Uterus (tissue), 4 donors: ENCODE results near the gene PIK3R6. TPM values are rescaled to one million over a fixed set of nuclear protein-coding genes. Genes with fewer than 3 reads are reported as not detected.

Experiments used
- DNase-seq, 2 donors: peaks; one replicate each; pipeline ENCODE4 v3.0.0-alpha.2; 2019 to 2020
- H3K27ac ChIP-seq, 2 donors: fragments of 200-600 bp; sonication (generic); 1 replicate in 1 of 2; 2 replicates in 1 of 2; pipeline ENCODE4 v1.5.1; 2016 to 2018
- H3K27me3 ChIP-seq, 2 donors: fragments of 200-600 bp; sonication (generic); one replicate each; pipeline ENCODE4 v1.5.1; 2018 to 2019; ENCODE audit warnings: control low read depth in 1 of 2
- H3K36me3 ChIP-seq, 2 donors: fragments of 200-600 bp; sonication (generic); one replicate each; pipeline ENCODE4 v1.5.1; 2019; ENCODE audit warnings: control low read depth in 1 of 2
- H3K4me1 ChIP-seq, 2 donors: fragments of 200-600 bp; sonication (generic); one replicate each; pipeline ENCODE4 v1.5.1; 2018 to 2019; ENCODE audit warnings: control low read depth in 1 of 2
- H3K4me3 ChIP-seq, 2 donors: fragments of 200-600 bp; sonication (generic); 1 replicate in 1 of 2; 2 replicates in 1 of 2; pipeline ENCODE4 v1.5.1; 2018 to 2019; ENCODE audit warnings: mild to moderate bottlenecking in 1 of 2
- H3K9me3 ChIP-seq, 2 donors: fragments of 200-600 bp; sonication (generic); one replicate each; pipeline ENCODE4 v1.5.1; 2019; ENCODE audit warnings: control low read depth in 1 of 2
- CTCF ChIP-seq, 4 experiments: fragments of 200-600 bp in 2 of 4; fragments of 450-650 bp in 2 of 4; sonication (generic) in 2 of 4; IDR thresholded peaks; one replicate each; pipeline ENCODE4 v1.5.1; 2016 to 2019; ENCODE audit warnings: antibody characterized with exemption in 4 of 4, mild to moderate bottlenecking in 2 of 4, moderate library complexity in 1 of 4
- POLR2A ChIP-seq, 2 donors: fragments of 450-650 bp; IDR thresholded peaks; one replicate each; pipeline ENCODE4 v1.6.1; 2016; ENCODE audit warnings: antibody characterized with exemption in 2 of 2, mild to moderate bottlenecking in 1 of 2, moderate library complexity in 1 of 2
- intact Hi-C: fragments of 100-400 bp; cut with DNase I; formaldehyde crosslinking; loops from one replicate; pipeline ENCODE4 v1.15.1; 2023; ENCODE audit warnings: low total_unique reads
- total RNA-seq, 4 donors: library from RNA; depleted of rRNA in 3 of 4; stranded (reverse); fragments of >200 nt in 3 of 4; gene quantifications; one replicate each; pipeline versions ENCODE4 v1.1.0 to v1.2.4, GENCODE V29; 2014 to 2023
- donor health status: DM: yes; HTN: yes; CAD: no.

PIK3R6 gene
- total RNA-seq, 4 donors from 2014 or later: 0.34 to 24.6 (median 1.1) TPM; not detected in 1

GRCh38 chr17:8877984-8878383 lies 10.5 kb upstream of the PIK3R6 start:
- H3K27ac ChIP-seq: no peak overlapping the region
- TF ChIP-seq CTCF (IDR thresholded peaks at IDR 0.05) (no peak), POLR2A (IDR thresholded peaks at IDR 0.05) (no peak)
- no peaks in the 10 kb centered on the region for H3K9me3 ChIP-seq
- H3K4me3 ChIP-seq: no peak overlapping the region
- H3K27me3 ChIP-seq: no peaks in the 10 kb centered on the region
- no peaks in the 10 kb centered on the region for H3K36me3 ChIP-seq
- intact Hi-C loops: no loop called here
- H3K4me1 ChIP-seq: no peaks in the 10 kb centered on the region
- no peak for DNase-seq

GRCh38 chr17:8875957-8876356 lies 8.5 kb upstream of the PIK3R6 start:
- Histone ChIP-seq H3K4me3 (no peak overlapping the region), H3K27me3 (no peaks in the 10 kb centered on the region), H3K9me3 (no peaks in the 10 kb centered on the region), H3K4me1 (no peaks in the 10 kb centered on the region), H3K36me3 (no peaks in the 10 kb centered on the region), H3K27ac (no peak overlapping the region)
- intact Hi-C loops: no loop called here
- no peak for TF ChIP-seq CTCF (IDR thresholded peaks at IDR 0.05)
- no peak for TF ChIP-seq POLR2A (IDR thresholded peaks at IDR 0.05)
- no peak for DNase-seq

- TF ChIP-seq POLR2A (IDR thresholded peaks at IDR 0.05): no peak
- no peak for TF ChIP-seq CTCF (IDR thresholded peaks at IDR 0.05)
- H3K4me1 ChIP-seq: no peaks in the 10 kb centered on the region
- H3K36me3 ChIP-seq: no peaks in the 10 kb centered on the region
- intact Hi-C loops: no loop called here
- no peak for DNase-seq
- H3K4me3 ChIP-seq: no peak overlapping the region
- H3K27ac ChIP-seq: no peak overlapping the region
- H3K9me3 ChIP-seq: no peaks in the 10 kb centered on the region
- no peaks in the 10 kb centered on the region for H3K27me3 ChIP-seq
Measured at GRCh38 chr17:8875436-8875835, 8.0 kb upstream of the PIK3R6 start.

GRCh38 chr17:8873801-8874715 lies 6.6 kb upstream of the PIK3R6 start:
- Histone ChIP-seq H3K4me1 (no peaks in the 10 kb centered on the region), H3K36me3 (no peaks in the 10 kb centered on the region), H3K4me3 (no peak overlapping the region), H3K27ac (no peak overlapping the region), H3K27me3 (no peaks in the 10 kb centered on the region), H3K9me3 (no peaks in the 10 kb centered on the region)
- DNase-seq: no peak
- TF ChIP-seq CTCF (IDR thresholded peaks at IDR 0.05) (no peak), POLR2A (IDR thresholded peaks at IDR 0.05) (no peak)
- intact Hi-C loops: no loop called here

GRCh38 chr17:8872705-8873435 lies 5.4 kb upstream of the PIK3R6 start:
- Histone ChIP-seq H3K36me3 (no peaks in the 10 kb centered on the region), H3K9me3 (no peaks in the 10 kb centered on the region), H3K27ac (no peak overlapping the region), H3K27me3 (no peaks in the 10 kb centered on the region), H3K4me3 (no peak overlapping the region), H3K4me1 (no peaks in the 10 kb centered on the region)
- intact Hi-C loops: no loop called here
- no peak for TF ChIP-seq POLR2A (IDR thresholded peaks at IDR 0.05)
- no peak for TF ChIP-seq CTCF (IDR thresholded peaks at IDR 0.05)
- no peak for DNase-seq
